Activated CD4-positive, alpha-beta T cell treated with anti-CD3 and anti-CD28 coated beads, Interleukin-2, amount 10 ng/mL, durations not matched to agents 24 days and 14 days (primary cell): ENCODE data around the gene PAPSS1. TPM values are rescaled to one million over a fixed set of nuclear protein-coding genes. Genes with fewer than 3 reads are reported as not detected.
"Not testable (repeated sequence)": the region's sequence is repeated elsewhere in the genome, so short reads cannot be mapped to it uniquely, and the experiment has no call there.

Experiments
- DNase-seq: peaks from one replicate; pipeline ENCODE4 v3.0.0; 2022
- H3K27ac Mint-ChIP-seq: one replicate; pipeline ENCODE4 v1.8.0; 2022; ENCODE audit warnings: mild to moderate bottlenecking, mixed read lengths
- H3K27me3 Mint-ChIP-seq: one replicate; pipeline ENCODE4 v1.8.0; 2022; ENCODE audit warnings: mixed read lengths
- H3K36me3 Mint-ChIP-seq: one replicate; pipeline ENCODE4 v1.8.0; 2022; ENCODE audit warnings: low read depth, mild to moderate bottlenecking, mixed read lengths
- H3K4me1 Mint-ChIP-seq: one replicate; pipeline ENCODE4 v1.8.0; 2021; ENCODE audit warnings: mixed read lengths
- H3K4me3 Mint-ChIP-seq: one replicate; pipeline ENCODE4 v1.8.0; 2022; ENCODE audit warnings: mild to moderate bottlenecking, moderate library complexity, mixed read lengths
- H3K9me3 Mint-ChIP-seq: one replicate; pipeline ENCODE4 v1.8.0; 2021; ENCODE audit warnings: mixed read lengths
- intact Hi-C: fragments of 100-400 bp; cut with micrococcal nuclease; formaldehyde crosslinking; loops from one replicate; pipeline ENCODE4 v1.15.1; 2023
- total RNA-seq: library from RNA; stranded (reverse); gene quantifications from 2 replicates; pipeline ENCODE4 v1.2.3, GENCODE V29; 2022

The PAPSS1 gene
- total RNA-seq, 1 donor from 2014 or later: 31.2 TPM

DNA sequence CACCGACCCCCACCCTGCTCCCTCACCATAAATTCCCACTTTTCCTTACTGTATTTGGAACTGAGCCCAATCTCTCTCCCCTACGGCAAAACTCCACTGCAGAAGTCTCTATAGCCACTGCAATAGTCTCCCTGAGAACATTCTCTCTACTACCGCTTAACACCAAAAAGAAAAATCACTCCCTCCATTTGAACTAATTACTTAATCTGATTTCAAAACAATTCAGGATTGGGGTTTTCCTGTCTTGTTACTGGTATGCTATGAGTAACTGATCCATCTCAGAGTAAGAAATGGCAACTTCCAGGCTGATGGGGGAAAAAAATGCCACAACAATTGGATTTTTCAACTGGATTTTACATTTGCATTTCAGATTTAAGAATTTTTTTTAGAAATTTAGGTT lies 5.8 kb downstream of the PAPSS1 start:
- Mint-ChIP-seq H3K36me3 (peaks cover 16% of the 10 kb centered on the region), H3K9me3 (peaks cover 15% of the 10 kb centered on the region), H3K27ac (no peak overlapping the region), H3K4me3 (no peak overlapping the region), H3K27me3 (no peaks in the 10 kb centered on the region), H3K4me1 (peaks cover 28% of the 10 kb centered on the region)
- intact Hi-C loops: no loop called here
- DNase-seq: no peak

GRCh38 chr4:107712236-107712635 lies 7.8 kb downstream of the PAPSS1 start:
- H3K9me3 Mint-ChIP-seq: peaks cover 22% of the 10 kb centered on the region
- H3K36me3 Mint-ChIP-seq: peaks cover 10% of the 10 kb centered on the region
- H3K4me1 Mint-ChIP-seq: peaks cover 11% of the 10 kb centered on the region
- no peak overlapping the region for H3K4me3 Mint-ChIP-seq
- no peak for DNase-seq
- no peaks in the 10 kb centered on the region for H3K27me3 Mint-ChIP-seq
- intact Hi-C loops: no loop called here
- no peak overlapping the region for H3K27ac Mint-ChIP-seq

DNA sequence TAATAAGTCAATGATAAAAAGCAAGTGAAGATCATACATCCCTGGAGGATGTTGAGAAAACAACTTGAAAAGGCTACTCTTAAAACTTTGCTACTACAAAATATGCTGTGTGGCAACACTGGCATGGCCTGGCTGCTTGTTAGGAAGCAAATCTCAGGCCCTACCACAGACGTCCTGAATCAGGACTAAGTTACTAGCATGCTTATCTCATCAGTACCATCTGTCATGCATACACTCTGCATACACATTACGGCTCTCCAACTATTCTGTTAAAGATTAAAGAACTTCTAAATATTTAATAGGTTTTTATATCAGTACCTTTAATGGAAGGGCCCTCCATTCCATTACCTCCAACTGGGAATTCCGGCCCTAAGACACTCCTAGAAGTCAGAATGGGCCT lies 8.2 kb downstream of the PAPSS1 start:
- intact Hi-C loops: no loop called here
- H3K27ac Mint-ChIP-seq: no peak overlapping the region
- H3K36me3 Mint-ChIP-seq: peaks cover 10% of the 10 kb centered on the region
- H3K27me3 Mint-ChIP-seq: no peaks in the 10 kb centered on the region
- H3K4me1 Mint-ChIP-seq: peaks cover 11% of the 10 kb centered on the region
- peaks cover 22% of the 10 kb centered on the region for H3K9me3 Mint-ChIP-seq
- DNase-seq: no peak
- no peak overlapping the region for H3K4me3 Mint-ChIP-seq

DNA sequence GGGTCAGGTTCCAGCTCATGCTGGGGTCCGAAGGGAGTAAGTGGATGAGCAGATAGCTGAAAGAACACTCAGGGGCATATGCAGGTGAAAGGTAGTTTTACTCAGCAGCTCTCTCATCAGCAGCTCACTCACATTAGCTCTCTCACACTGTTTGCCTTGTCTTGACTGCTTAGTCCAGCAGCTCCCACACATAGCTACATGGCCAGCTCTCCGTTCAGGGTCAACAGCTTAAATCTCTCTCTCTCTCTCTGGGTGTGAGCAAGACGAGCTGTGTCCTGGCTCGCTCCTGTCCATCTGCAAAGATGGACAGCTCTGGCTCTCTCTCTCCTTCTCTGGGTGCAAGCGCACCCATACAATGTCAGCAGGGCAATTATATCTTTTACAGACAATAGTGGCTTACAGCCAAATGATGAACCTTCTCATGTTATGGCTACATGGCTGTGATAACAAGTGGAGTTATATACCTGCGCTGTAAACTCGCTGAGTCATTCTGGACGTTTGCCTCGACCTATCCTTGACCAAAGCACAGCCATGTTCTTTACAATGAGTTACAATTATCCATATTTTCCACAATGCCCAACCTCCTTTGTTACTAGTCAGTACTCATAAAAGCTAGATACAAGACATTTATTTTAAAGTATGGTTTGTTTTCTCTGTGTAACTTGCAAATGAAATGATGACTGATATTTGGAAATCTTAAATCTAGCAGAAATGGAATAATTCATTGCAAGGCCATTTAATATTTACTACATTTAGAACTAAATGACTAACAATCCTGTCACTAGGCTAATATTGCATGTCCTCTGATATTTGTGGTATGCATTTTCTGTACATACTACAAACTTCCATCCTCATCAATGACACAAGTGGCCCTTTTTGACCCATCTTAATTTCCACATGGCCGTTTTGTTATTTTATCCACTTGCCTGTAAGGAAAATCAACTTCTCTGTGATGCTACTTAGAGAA lies 9.3 kb downstream of the PAPSS1 start:
- intact Hi-C loops: no loop called here
- no peak for DNase-seq
- Mint-ChIP-seq H3K9me3 (peaks cover 26% of the 10 kb centered on the region), H3K4me3 (no peak overlapping the region), H3K4me1 (peaks cover 9% of the 10 kb centered on the region), H3K36me3 (peaks cover 15% of the 10 kb centered on the region), H3K27ac (peak overlapping the region; percentile 7), H3K27me3 (no peaks in the 10 kb centered on the region)

DNA sequence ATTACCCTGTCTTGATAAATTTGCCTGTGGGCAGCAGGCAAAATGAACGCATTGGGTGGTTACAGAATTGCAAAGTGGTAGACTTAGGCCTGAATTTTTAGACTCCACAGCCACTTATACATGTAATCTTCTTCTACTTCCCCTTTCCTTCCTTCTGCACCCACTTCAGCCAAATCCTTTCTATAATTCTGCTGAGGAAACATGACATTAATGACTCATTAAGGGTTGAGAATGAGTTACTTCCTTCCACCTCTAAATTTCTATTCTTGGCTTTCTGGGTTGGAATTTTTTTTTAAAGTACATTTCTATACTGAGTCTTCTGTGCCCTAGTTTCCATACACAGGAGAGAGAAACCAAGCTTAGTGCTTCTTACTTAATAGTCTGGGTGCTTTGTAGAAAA lies 10.1 kb downstream of the PAPSS1 start:
- Mint-ChIP-seq H3K9me3 (peaks cover 32% of the 10 kb centered on the region), H3K27me3 (no peaks in the 10 kb centered on the region), H3K36me3 (peaks cover 20% of the 10 kb centered on the region), H3K4me3 (no peak overlapping the region), H3K27ac (no peak overlapping the region), H3K4me1 (peaks cover 9% of the 10 kb centered on the region)
- no peak for DNase-seq
- intact Hi-C loops: no loop called here

- no peak overlapping the region for H3K4me3 Mint-ChIP-seq
- peaks cover 18% of the 10 kb centered on the region for H3K36me3 Mint-ChIP-seq
- no peak overlapping the region for H3K27ac Mint-ChIP-seq
- H3K9me3 Mint-ChIP-seq: peaks cover 29% of the 10 kb centered on the region
- no peak for DNase-seq
- peaks cover 9% of the 10 kb centered on the region for H3K4me1 Mint-ChIP-seq
- no peaks in the 10 kb centered on the region for H3K27me3 Mint-ChIP-seq
- intact Hi-C loops: no loop called here
Measured at GRCh38 chr4:107708225-107708624, 11.8 kb downstream of the PAPSS1 start.

GRCh38 chr4:107705742-107706556 lies 14.1 kb downstream of the PAPSS1 start:
- no peak overlapping the region for H3K4me3 Mint-ChIP-seq
- H3K27ac Mint-ChIP-seq: no peak overlapping the region
- peaks cover 9% of the 10 kb centered on the region for H3K4me1 Mint-ChIP-seq
- peaks cover 28% of the 10 kb centered on the region for H3K36me3 Mint-ChIP-seq
- intact Hi-C loops: no loop called here
- H3K27me3 Mint-ChIP-seq: no peaks in the 10 kb centered on the region
- H3K9me3 Mint-ChIP-seq: peaks cover 29% of the 10 kb centered on the region
- DNase-seq: no peak

DNA sequence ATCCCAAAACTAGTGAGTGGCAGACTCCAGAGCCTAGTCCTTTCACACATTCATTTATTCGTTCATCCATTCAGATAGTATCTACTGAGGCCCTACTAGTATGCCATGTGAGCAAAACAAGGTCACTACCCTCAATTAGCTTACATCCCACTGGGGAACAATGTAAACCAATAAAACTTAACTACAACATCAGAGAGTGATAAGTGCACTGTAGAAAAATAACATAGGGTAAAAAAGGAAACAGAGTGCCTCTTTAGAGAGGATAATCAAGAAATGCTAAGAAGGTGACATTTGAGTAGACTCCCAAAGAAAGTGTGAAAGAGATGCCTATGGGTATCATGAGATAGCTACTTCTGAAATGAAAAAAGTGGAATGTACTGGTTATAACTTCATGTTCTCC lies 18.5 kb downstream of the PAPSS1 start:
- Mint-ChIP-seq H3K27ac (no peak overlapping the region), H3K4me3 (no peak overlapping the region), H3K9me3 (peaks cover 11% of the 10 kb centered on the region), H3K27me3 (no peaks in the 10 kb centered on the region), H3K4me1 (no peaks in the 10 kb centered on the region), H3K36me3 (peaks cover 40% of the 10 kb centered on the region)
- DNase-seq: no peak
- intact Hi-C loops: no loop called here

DNA sequence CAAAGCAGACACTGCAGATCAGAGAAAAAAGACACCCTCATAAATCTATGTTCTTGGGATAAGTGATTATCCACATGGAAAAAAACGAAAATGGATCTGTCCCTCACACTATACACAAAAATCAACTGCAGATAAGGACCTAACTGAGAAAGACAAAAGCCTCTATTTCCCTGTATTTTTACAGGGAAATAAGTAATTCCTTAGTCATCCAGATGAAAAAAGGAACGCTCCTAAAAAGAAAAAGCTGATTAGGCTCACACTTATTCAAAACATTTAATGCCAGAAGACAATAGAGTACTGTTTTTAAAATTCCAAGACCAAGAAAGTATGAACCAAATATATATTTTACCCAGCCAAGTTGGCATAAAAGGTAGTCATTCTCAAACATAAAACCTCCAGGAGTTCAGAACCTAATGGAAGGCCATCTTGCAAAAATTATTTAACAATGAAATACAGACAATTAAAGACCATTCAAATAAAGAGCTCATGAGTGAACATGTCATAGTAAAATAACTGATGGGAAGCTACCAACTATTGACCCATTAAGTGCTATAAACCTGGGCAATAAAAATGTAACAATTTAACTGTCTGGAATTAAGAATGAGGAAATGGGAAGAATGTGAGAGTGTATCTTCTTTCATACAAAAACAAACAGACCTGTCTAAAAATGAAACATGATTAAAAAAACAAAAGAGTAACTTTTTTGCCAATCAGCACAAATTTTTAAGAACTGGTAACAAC lies 20.4 kb downstream of the PAPSS1 start:
- intact Hi-C loops: no loop called here
- H3K4me1 Mint-ChIP-seq: no peaks in the 10 kb centered on the region

DNA sequence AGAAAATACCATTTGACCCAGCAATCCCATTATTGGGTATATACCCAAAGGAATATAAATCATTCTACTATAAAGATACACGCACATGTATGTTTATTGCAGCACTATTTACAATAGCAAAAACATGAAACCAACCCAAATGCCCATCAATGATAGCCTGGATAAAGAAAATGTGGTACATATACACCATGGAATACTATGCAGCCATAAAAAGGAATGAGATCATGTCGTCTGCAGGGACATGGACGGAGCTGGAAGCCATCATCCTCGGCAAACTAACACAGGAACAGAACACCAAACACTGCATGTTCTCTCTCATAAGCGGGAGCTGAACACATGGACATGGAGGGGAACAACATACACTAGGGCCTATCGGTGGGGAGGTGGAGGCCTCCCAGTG lies 23.8 kb downstream of the PAPSS1 start:
- intact Hi-C loops, H3K27ac Mint-ChIP-seq: not testable (repeated sequence)
- H3K36me3 Mint-ChIP-seq: peaks cover 46% of the 10 kb centered on the region

More for the DNA sequence above, 20.4 kb downstream of the PAPSS1 start:
- Mint-ChIP-seq H3K27ac (no peak overlapping the region), H3K4me3 (no peak overlapping the region), H3K27me3 (no peaks in the 10 kb centered on the region), H3K9me3 (peaks cover 4% of the 10 kb centered on the region), H3K36me3 (peaks cover 42% of the 10 kb centered on the region)
- DNase-seq: no peak

DNA sequence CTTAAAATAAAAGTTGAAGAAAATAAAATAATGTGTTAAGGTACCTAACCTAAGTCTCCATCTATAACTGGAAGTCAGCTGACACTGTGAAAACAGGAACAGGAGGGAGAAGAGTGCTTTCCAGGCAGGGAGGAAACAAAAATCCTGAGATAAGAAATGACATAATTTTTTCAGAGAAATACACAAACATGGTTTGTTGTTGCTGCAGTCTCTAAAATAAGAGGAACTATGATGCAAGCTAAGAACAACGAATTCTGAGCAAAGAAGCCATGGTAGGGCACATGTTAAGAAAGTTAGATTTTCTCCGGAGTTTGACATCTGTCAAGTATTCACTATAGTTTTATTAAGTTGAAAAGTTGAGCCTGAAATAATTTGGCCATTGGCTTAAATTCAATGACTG lies 26.9 kb downstream of the PAPSS1 start:
- no peak overlapping the region for H3K27ac Mint-ChIP-seq
- H3K9me3 Mint-ChIP-seq: peaks cover 4% of the 10 kb centered on the region
- peaks cover 29% of the 10 kb centered on the region for H3K36me3 Mint-ChIP-seq
- H3K4me3 Mint-ChIP-seq: no peak overlapping the region
- no peaks in the 10 kb centered on the region for H3K27me3 Mint-ChIP-seq
- DNase-seq: no peak
- intact Hi-C loops: no loop called here
- H3K4me1 Mint-ChIP-seq: peaks cover 9% of the 10 kb centered on the region

More for the DNA sequence above, 23.8 kb downstream of the PAPSS1 start:
- H3K27me3 Mint-ChIP-seq, DNase-seq, H3K4me1 Mint-ChIP-seq, H3K4me3 Mint-ChIP-seq, H3K9me3 Mint-ChIP-seq: not testable (repeated sequence)

DNA sequence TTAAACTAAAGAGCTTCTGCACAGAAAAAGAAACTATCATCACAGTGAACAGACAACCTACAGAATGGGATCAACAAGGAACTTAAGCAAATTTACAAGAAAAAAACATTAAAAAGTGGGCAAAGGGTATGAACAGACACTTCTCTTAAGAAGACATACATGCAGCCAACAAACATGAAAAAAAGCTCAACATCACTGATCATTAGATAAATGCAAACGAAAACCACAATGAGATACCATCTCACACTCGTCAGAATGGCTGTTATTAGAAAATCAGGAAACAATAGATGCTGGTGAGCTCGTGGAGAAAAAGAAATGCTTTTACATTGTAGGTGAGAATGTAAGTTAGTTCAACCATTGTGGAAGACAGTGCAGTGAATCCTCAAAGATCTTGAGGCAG lies 27.8 kb downstream of the PAPSS1 start:
- Mint-ChIP-seq H3K9me3 (peaks cover 4% of the 10 kb centered on the region), H3K27ac (no peak overlapping the region), H3K36me3 (peaks cover 27% of the 10 kb centered on the region), H3K27me3 (no peaks in the 10 kb centered on the region), H3K4me3 (no peak overlapping the region), H3K4me1 (peaks cover 9% of the 10 kb centered on the region)
- DNase-seq: no peak
- intact Hi-C loops: no loop called here

DNA sequence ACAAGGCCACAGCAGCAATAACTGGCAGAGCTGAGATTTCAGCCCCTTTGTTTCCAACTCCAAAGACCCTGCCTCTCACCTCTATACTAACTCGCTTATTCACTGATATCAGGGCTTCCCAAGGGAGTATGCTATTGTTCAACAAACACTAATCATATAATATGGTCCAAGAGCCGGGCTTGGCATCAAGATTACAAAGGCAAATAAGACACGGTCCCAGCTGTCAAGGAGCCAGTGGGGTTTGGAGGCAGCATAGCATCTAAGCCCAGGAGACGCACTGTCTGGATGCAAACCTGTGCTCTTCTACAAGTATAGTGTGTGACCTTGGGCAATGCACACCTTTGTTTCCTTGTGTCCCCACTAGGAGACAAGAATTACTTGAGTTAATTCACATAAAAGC lies 28.7 kb downstream of the PAPSS1 start:
- H3K36me3 Mint-ChIP-seq: peaks cover 25% of the 10 kb centered on the region
- no peak for DNase-seq
- H3K27ac Mint-ChIP-seq: no peak overlapping the region
- H3K27me3 Mint-ChIP-seq: no peaks in the 10 kb centered on the region
- intact Hi-C loops: loop anchor here (2.0 kb wide), 1 partner anchor 27 kb away; no protein-coding TSS in a partner anchor
- H3K9me3 Mint-ChIP-seq: peaks cover 3% of the 10 kb centered on the region
- H3K4me3 Mint-ChIP-seq: no peak overlapping the region
- H3K4me1 Mint-ChIP-seq: peaks cover 9% of the 10 kb centered on the region
